ENCODE measurements around the gene MBNL2. TPM values are rescaled to one million over a fixed set of nuclear protein-coding genes. Genes with fewer than 3 reads are reported as not detected.

The MBNL2 gene
- total RNA-seq, 1 experiment from 2014 or later: 62.8 TPM

GRCh38 chr13:97334690-97335089 lies 112.6 kb downstream of the MBNL2 start:
- Histone ChIP-seq H3K27me3 (replicated peaks) (no peaks in the 10 kb centered on the region), H3K4me1 (replicated peaks) (no peaks in the 10 kb centered on the region), H3K27ac (no peak overlapping the region), H3K36me3 (peaks cover 27% of the 10 kb centered on the region), H3K4me3 (no peak overlapping the region), H3K9me3 (replicated peaks) (no peaks in the 10 kb centered on the region)
- DNase-seq (ENCODE audit: low read depth in 1 of 2, low spot score in 2 of 2): no peak

- no peaks in the 10 kb centered on the region for H3K9me3 ChIP-seq (replicated peaks)
- no peaks in the 10 kb centered on the region for H3K27me3 ChIP-seq (replicated peaks)
- no peak overlapping the region for H3K4me3 ChIP-seq
- H3K27ac ChIP-seq: no peak overlapping the region
- no peak for DNase-seq (ENCODE audit: low read depth in 1 of 2, low spot score in 2 of 2)
- H3K36me3 ChIP-seq: peaks cover 23% of the 10 kb centered on the region
- H3K4me1 ChIP-seq (replicated peaks): no peaks in the 10 kb centered on the region
Measured at GRCh38 chr13:97335488-97336134, 113.5 kb downstream of the MBNL2 start.

- Histone ChIP-seq H3K4me1 (replicated peaks) (peaks cover 8% of the 10 kb centered on the region), H3K27ac (no peak overlapping the region), H3K9me3 (replicated peaks) (no peaks in the 10 kb centered on the region), H3K4me3 (no peak overlapping the region), H3K36me3 (peaks cover 23% of the 10 kb centered on the region), H3K27me3 (replicated peaks) (no peaks in the 10 kb centered on the region)
- DNase-seq (ENCODE audit: low read depth in 1 of 2, low spot score in 2 of 2): no peak
Measured at GRCh38 chr13:97337985-97338499, 115.9 kb downstream of the MBNL2 start.

GRCh38 chr13:97338571-97338970 lies 116.4 kb downstream of the MBNL2 start:
- H3K4me3 ChIP-seq: no peak overlapping the region
- DNase-seq (ENCODE audit: low read depth in 1 of 2, low spot score in 2 of 2): no peak
- H3K27ac ChIP-seq: no peak overlapping the region
- H3K9me3 ChIP-seq (replicated peaks): no peaks in the 10 kb centered on the region
- no peaks in the 10 kb centered on the region for H3K27me3 ChIP-seq (replicated peaks)
- peaks cover 8% of the 10 kb centered on the region for H3K4me1 ChIP-seq (replicated peaks)
- peaks cover 23% of the 10 kb centered on the region for H3K36me3 ChIP-seq

- peaks cover 8% of the 10 kb centered on the region for H3K4me1 ChIP-seq (replicated peaks)
- H3K27ac ChIP-seq: no peak overlapping the region
- H3K27me3 ChIP-seq (replicated peaks): no peaks in the 10 kb centered on the region
- H3K36me3 ChIP-seq: peaks cover 20% of the 10 kb centered on the region
- DNase-seq (ENCODE audit: low read depth in 1 of 2, low spot score in 2 of 2): no peak
- H3K9me3 ChIP-seq (replicated peaks): no peaks in the 10 kb centered on the region
- no peak overlapping the region for H3K4me3 ChIP-seq
Measured at GRCh38 chr13:97339019-97339987, 117.2 kb downstream of the MBNL2 start.

- H3K27ac ChIP-seq: no peak overlapping the region
- H3K9me3 ChIP-seq (replicated peaks): no peaks in the 10 kb centered on the region
- H3K27me3 ChIP-seq (replicated peaks): no peaks in the 10 kb centered on the region
- peaks cover 8% of the 10 kb centered on the region for H3K4me1 ChIP-seq (replicated peaks)
- peaks cover 19% of the 10 kb centered on the region for H3K36me3 ChIP-seq
- no peak overlapping the region for H3K4me3 ChIP-seq
- no peak for DNase-seq (ENCODE audit: low read depth in 1 of 2, low spot score in 2 of 2)
Measured at GRCh38 chr13:97339988-97340749, 118.0 kb downstream of the MBNL2 start.

GRCh38 chr13:97341135-97341534 lies 119.0 kb downstream of the MBNL2 start:
- Histone ChIP-seq H3K9me3 (replicated peaks) (no peaks in the 10 kb centered on the region), H3K27ac (no peak overlapping the region), H3K4me1 (replicated peaks) (peaks cover 8% of the 10 kb centered on the region), H3K4me3 (no peak overlapping the region), H3K27me3 (replicated peaks) (no peaks in the 10 kb centered on the region), H3K36me3 (peaks cover 19% of the 10 kb centered on the region)
- no peak for DNase-seq (ENCODE audit: low read depth in 1 of 2, low spot score in 2 of 2)

GRCh38 chr13:97342136-97342535 lies 120.0 kb downstream of the MBNL2 start:
- peaks cover 8% of the 10 kb centered on the region for H3K4me1 ChIP-seq (replicated peaks)

GRCh38 chr13:97342936-97343335 lies 120.8 kb downstream of the MBNL2 start:
- H3K4me3 ChIP-seq: no peak overlapping the region
- peaks cover 5% of the 10 kb centered on the region; the same call in 1 of the 2 replicates for H3K36me3 ChIP-seq
- no peak for DNase-seq (ENCODE audit: low read depth in 1 of 2, low spot score in 2 of 2)
- H3K27ac ChIP-seq: no peak overlapping the region
- H3K27me3 ChIP-seq (replicated peaks): no peaks in the 10 kb centered on the region
- H3K4me1 ChIP-seq (replicated peaks): peaks cover 8% of the 10 kb centered on the region
- no peaks in the 10 kb centered on the region for H3K9me3 ChIP-seq (replicated peaks)

More at GRCh38 chr13:97342136-97342535, 120.0 kb downstream of the MBNL2 start:
- Histone ChIP-seq H3K9me3 (replicated peaks) (no peaks in the 10 kb centered on the region), H3K27me3 (replicated peaks) (no peaks in the 10 kb centered on the region), H3K27ac (no peak overlapping the region), H3K4me3 (no peak overlapping the region), H3K36me3 (peaks cover 9% of the 10 kb centered on the region)
- no peak for DNase-seq (ENCODE audit: low read depth in 1 of 2, low spot score in 2 of 2)

GRCh38 chr13:97344265-97345175 lies 122.4 kb downstream of the MBNL2 start:
- H3K4me3 ChIP-seq: no peak overlapping the region
- no peak overlapping the region for H3K27ac ChIP-seq

GRCh38 chr13:97346097-97346496 lies 124.0 kb downstream of the MBNL2 start:
- no peak overlapping the region for H3K27ac ChIP-seq
- H3K27me3 ChIP-seq (replicated peaks): no peaks in the 10 kb centered on the region
- no peak for DNase-seq (ENCODE audit: low read depth in 1 of 2, low spot score in 2 of 2)
- 0 out of 2 replicates have a peak, but pooled peaks cover 2% of the 10 kb centered on the region for H3K9me3 ChIP-seq (replicated peaks)
- peaks cover 4% of the 10 kb centered on the region for H3K4me1 ChIP-seq (replicated peaks)
- H3K4me3 ChIP-seq: no peak overlapping the region
- peaks cover 31% of the 10 kb centered on the region for H3K36me3 ChIP-seq

More at GRCh38 chr13:97344265-97345175, 122.4 kb downstream of the MBNL2 start:
- no peaks in the 10 kb centered on the region for H3K9me3 ChIP-seq (replicated peaks)
- peak in 1 of 2 experiments; percentile 42 for DNase-seq (ENCODE audit: low read depth in 1 of 2, low spot score in 2 of 2)
- H3K4me1 ChIP-seq (replicated peaks): peaks cover 8% of the 10 kb centered on the region
- H3K36me3 ChIP-seq: peaks cover 16% of the 10 kb centered on the region
- H3K27me3 ChIP-seq (replicated peaks): no peaks in the 10 kb centered on the region

- Histone ChIP-seq H3K9me3 (replicated peaks) (0 out of 2 replicates have a peak, but pooled peaks cover 2% of the 10 kb centered on the region), H3K27ac (no peak overlapping the region), H3K4me1 (replicated peaks) (no peaks in the 10 kb centered on the region), H3K27me3 (replicated peaks) (no peaks in the 10 kb centered on the region), H3K4me3 (no peak overlapping the region), H3K36me3 (peaks cover 34% of the 10 kb centered on the region)
- no peak for DNase-seq (ENCODE audit: low read depth in 1 of 2, low spot score in 2 of 2)
Measured at GRCh38 chr13:97346561-97347254, 124.6 kb downstream of the MBNL2 start.
